Stimulated activated CD8-positive, alpha-beta memory T cell treated with anti-CD3 and anti-CD28 coated beads, Interleukin-2, amount 100 ng/mL, for 1 hour (primary cell): ENCODE measurements around the gene ITGB3.

Experiments
- DNase-seq, 2 donors: peaks; one replicate each; pipeline ENCODE4 v3.0.0-alpha.2; 2020; ENCODE audit warnings: low read depth in 2 of 2

ITGB3 gene

GRCh38 chr17:47275245-47275984 is 21.8 kb downstream of the ITGB3 start:
- DNase-seq = no peak

GRCh38 chr17:47276444-47276843 is 22.8 kb downstream of the ITGB3 start:
- DNase-seq = no peak

- DNase-seq = no peak
These were observed 23.2 kb downstream of the ITGB3 start for GRCh38 chr17:47276868-47277267.

- DNase-seq = no peak
These were observed 24.3 kb downstream of the ITGB3 start for GRCh38 chr17:47277921-47278320.

GRCh38 chr17:47278561-47278960 is 24.9 kb downstream of the ITGB3 start:
- no peak for DNase-seq

- no peak for DNase-seq
These were observed 25.6 kb downstream of the ITGB3 start for GRCh38 chr17:47279062-47279801.

GRCh38 chr17:47280072-47280811 is 26.6 kb downstream of the ITGB3 start:
- DNase-seq = no peak

DNA sequence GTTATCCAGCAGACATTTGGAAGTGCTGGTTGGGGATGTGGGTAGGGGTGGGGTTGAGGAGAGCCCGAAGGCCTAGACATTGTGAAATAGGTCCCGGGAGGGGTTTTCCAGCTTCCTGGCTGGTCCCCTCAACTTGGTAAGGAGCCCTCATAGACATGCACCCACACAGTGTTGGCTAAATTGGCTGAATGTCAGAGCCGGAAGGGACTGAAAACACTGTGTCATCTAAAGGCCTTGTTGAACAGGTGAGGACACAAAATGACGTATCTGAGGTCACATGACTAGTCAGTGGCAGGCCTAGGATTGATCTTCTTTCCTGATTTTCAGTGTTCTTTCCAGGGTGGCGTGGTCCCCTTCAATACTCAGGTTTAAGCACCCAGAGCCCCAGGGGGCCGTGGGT is 27.6 kb downstream of the ITGB3 start:
- DNase-seq = no peak

DNA sequence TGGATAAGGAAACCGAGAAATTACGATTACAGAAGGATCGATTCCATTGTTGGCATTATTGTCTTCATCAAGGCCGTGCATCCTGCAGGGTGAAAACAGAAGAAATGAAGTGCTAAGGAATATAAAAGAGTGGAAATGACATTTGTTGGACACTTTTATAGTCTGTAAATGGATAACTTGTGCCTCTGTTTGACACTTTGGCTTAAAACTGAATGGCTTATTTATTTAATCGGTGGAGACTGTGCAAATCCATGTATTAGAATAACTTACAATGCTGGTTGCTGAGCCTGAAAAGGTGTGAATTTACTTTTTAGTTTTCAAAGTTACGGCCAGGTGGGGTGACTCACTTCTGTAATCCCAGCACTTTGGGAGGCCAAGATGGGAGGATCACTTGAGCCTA is 31.4 kb downstream of the ITGB3 start:
- no peak for DNase-seq

GRCh38 chr17:47286198-47286914 is 32.7 kb downstream of the ITGB3 start:
- no peak for DNase-seq

DNA sequence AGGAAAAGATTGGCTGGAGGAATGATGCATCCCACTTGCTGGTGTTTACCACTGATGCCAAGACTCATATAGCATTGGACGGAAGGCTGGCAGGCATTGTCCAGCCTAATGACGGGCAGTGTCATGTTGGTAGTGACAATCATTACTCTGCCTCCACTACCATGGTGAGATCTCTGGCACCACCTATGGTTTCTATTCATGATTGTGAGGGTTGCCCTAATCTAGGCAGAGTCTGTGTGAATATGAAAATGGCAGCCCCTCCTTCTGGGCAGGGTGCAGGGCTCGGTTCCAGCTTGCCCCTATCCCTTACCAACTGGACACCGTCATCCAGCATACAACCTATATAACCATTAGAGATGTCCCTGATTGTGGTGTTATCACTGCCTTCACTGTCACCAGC is 33.4 kb downstream of the ITGB3 start:
- DNase-seq = no peak

DNA sequence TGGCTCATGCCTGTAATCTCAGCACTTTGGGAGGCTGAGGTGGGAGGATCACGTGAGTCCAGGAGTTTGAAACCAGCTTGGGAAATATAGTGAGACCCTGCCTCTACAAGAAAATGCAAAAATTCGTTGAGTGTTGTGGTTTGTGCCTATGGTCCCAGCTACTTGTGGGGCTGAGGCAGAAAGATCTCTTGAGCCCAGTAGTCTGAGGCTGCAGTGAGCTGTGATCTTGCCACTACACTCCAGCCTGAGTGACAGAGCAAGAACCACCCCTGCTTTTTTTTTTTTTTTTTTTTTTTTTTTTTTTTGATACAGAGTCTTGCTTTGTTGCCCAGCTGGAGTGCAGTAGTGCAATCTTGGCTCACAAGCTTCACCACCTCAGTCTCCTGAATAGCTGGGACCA is 34.0 kb downstream of the ITGB3 start:
- no peak for DNase-seq

DNA sequence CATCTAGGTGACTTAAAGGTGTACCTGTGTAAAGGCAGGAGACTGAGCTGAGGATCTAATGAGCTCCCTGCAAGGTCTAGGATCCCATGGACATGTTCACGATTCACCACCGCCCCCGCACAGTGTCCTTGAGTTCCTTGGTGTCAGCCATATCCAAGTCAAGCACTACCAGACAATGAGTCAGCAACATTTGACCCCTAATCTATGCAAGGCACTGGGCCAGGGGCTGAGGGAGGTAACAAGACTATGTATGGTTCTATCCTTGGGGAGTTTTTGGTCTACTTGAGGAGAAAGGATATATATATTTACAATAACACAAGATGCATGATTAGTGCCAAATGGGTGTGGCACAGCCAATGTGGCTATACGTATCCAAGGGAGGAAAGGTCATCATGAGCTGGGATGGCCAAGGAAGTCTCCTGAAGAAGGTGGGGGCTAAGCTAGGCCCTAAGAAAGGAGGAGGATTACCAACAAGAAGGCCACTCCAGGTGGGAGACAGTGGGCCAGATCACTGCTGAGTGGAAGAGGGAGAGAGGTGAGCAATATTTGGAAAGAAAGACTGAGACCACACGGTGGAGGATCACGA is 35.0 kb downstream of the ITGB3 start:
- no peak for DNase-seq

- no peak for DNase-seq
These were observed 35.7 kb downstream of the ITGB3 start for GRCh38 chr17:47289302-47289701.

DNA sequence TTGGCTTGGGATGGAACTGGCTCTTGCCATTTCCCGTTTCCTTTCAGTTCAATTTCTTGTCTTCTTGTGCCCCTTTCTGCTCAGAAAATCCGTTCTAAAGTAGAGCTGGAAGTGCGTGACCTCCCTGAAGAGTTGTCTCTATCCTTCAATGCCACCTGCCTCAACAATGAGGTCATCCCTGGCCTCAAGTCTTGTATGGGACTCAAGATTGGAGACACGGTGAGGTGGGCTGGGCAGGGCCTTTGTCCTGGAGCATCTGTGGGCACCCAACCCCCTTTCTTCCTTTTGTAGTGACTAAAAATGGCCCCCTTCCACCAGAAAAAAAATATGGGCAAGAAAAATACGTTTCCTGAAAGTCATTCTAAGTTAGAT is 37.2 kb downstream of the ITGB3 start:
- DNase-seq = no peak

DNA sequence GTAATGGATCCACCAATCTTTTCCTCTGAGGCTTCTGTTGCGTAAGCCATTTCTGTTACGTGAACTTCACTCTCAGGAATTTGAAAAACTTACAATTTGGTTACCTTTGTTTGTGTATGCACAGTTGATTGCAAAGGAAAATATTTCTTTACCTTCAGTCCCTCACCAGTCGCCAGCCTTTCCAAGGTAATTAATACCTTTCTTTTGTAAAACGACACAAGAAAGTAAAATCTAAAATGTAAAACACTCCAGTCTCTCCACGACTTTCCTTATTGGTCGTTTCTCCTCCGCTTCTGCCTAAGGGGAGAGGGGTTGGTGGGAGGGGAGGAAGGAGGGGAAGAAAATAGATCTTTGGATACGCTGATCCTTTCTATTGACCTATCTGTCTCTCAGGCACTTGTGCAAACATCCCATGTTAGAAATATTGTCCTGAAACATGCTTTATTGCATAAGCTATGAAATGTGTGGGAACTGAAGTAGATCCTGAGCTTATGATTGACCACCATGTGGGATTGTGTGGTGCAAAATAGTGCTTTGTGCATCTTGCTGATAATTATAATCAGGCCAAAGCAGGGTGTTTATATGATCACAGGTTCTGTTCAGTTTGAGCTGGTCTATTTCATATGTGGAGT is 37.7 kb downstream of the ITGB3 start:
- DNase-seq = no peak

GRCh38 chr17:47292206-47292605 is 38.6 kb downstream of the ITGB3 start:
- no peak for DNase-seq

GRCh38 chr17:47295037-47295873 is 41.6 kb downstream of the ITGB3 start:
- DNase-seq = no peak

GRCh38 chr17:47295874-47296255 is 42.2 kb downstream of the ITGB3 start:
- no peak for DNase-seq

DNA sequence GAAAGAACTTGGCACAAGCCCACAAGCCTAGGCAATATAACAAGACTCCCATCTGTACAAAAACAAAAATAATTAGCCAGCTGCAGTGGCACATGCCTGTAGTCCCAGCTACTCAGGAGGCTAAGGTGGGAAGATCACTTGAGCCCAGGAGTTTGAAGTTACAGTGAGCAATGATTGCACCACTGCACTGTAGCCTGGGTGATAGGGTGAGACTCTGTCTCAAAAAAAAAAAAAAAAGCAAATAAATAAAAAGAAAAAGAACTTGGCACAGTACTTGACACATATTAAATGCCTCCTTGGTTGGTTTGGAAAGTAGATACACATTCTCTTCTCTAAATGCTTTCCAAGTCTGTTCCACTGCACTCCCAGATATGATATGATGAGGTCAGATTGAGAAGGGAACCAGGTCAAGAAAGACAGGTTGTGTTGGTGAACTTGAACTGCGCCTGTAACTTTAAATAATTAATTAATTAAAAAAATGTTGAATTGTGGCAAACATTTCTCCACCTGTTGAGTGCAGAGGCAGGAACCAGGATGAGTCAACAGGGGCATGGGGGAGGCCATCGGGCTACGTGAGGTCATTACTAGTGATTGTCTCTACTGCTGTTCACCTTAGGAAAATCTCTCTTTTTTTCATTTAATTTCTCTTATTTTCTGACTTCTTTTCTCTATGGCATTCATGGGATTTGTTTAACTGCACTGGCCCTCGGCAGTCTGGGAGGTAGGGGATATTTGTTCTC is 44.2 kb downstream of the ITGB3 start:
- no peak for DNase-seq
